LNCAP (cell line): ENCODE measurements around the gene EPDR1.

Experiments used
- TF ChIP-seq, protein P1 (sequence below): fragments of 450-650 bp; IDR thresholded peaks from 2 replicates; pipeline ENCODE4 v1.5.1; 2017; ENCODE audit warnings: mild to moderate bottlenecking

Gene EPDR1

DNA sequence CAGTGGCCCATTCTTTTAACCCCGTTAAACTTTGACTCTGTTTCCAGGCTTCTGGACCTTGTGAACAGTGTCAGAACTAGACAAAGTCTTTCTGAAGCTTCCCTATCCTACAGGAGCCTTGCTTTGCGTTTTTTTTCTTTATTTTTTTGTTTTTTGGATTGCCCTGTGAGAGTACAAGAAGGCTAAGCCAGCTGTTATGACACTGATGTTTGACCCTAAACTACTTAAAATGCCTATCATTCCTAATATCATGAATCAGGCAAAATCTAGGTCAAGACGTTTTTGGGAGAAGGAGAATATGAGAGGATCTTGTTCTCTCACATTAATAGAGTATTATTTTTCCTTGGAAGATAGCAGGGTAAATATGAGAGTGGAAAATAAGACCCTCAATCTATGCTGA is 79.8 kb downstream of the EPDR1 start:
- TF ChIP-seq, protein P1, sequence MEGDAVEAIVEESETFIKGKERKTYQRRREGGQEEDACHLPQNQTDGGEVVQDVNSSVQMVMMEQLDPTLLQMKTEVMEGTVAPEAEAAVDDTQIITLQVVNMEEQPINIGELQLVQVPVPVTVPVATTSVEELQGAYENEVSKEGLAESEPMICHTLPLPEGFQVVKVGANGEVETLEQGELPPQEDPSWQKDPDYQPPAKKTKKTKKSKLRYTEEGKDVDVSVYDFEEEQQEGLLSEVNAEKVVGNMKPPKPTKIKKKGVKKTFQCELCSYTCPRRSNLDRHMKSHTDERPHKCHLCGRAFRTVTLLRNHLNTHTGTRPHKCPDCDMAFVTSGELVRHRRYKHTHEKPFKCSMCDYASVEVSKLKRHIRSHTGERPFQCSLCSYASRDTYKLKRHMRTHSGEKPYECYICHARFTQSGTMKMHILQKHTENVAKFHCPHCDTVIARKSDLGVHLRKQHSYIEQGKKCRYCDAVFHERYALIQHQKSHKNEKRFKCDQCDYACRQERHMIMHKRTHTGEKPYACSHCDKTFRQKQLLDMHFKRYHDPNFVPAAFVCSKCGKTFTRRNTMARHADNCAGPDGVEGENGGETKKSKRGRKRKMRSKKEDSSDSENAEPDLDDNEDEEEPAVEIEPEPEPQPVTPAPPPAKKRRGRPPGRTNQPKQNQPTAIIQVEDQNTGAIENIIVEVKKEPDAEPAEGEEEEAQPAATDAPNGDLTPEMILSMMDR: no peak
